ENCODE results near the gene CTIF. TPM values are rescaled to one million over a fixed set of nuclear protein-coding genes. Genes with fewer than 3 reads are reported as not detected.

CTIF gene
- total RNA-seq, 1 donor from 2014 or later: 26.4 TPM

DNA sequence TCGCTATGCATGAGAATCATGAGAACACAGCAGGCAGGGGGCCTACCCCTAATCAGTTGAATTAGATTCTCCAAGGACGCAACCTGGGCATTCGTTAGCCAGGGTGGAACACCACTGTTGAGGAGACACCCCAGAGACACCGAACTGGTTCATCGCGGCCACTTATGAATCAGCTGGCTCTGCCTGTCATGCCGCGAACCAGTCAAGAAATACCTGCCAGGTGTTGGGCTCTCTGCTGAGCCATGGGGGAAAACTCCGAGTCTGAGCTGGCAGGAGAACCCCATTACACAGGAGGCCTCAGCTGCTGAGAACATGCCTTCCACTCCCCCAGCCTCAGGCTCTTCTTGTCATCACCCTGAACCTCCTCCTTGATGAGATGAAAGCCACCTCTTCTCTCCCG, 227.7 kb downstream of the CTIF start:
- no peaks in the 10 kb centered on the region for H3K27me3 Mint-ChIP-seq
- TF ChIP-seq, protein P1, sequence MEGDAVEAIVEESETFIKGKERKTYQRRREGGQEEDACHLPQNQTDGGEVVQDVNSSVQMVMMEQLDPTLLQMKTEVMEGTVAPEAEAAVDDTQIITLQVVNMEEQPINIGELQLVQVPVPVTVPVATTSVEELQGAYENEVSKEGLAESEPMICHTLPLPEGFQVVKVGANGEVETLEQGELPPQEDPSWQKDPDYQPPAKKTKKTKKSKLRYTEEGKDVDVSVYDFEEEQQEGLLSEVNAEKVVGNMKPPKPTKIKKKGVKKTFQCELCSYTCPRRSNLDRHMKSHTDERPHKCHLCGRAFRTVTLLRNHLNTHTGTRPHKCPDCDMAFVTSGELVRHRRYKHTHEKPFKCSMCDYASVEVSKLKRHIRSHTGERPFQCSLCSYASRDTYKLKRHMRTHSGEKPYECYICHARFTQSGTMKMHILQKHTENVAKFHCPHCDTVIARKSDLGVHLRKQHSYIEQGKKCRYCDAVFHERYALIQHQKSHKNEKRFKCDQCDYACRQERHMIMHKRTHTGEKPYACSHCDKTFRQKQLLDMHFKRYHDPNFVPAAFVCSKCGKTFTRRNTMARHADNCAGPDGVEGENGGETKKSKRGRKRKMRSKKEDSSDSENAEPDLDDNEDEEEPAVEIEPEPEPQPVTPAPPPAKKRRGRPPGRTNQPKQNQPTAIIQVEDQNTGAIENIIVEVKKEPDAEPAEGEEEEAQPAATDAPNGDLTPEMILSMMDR (IDR thresholded peaks at IDR 0.05; ENCODE audit: unreplicated experiment): no peak
- H3K36me3 Mint-ChIP-seq (ENCODE audit: insufficient read depth): peaks cover 4% of the 10 kb centered on the region
- no peak for DNase-seq (ENCODE audit: low spot score, unreplicated experiment)
- no peaks in the 10 kb centered on the region for H3K9me3 Mint-ChIP-seq (ENCODE audit: low read depth)
- H3K27ac Mint-ChIP-seq: peak overlapping the region; percentile 69
- H3K4me3 Mint-ChIP-seq (ENCODE audit: low read depth): no peak overlapping the region
- peaks cover 1% of the 10 kb centered on the region for H3K4me1 Mint-ChIP-seq (ENCODE audit: low read depth)

DNA sequence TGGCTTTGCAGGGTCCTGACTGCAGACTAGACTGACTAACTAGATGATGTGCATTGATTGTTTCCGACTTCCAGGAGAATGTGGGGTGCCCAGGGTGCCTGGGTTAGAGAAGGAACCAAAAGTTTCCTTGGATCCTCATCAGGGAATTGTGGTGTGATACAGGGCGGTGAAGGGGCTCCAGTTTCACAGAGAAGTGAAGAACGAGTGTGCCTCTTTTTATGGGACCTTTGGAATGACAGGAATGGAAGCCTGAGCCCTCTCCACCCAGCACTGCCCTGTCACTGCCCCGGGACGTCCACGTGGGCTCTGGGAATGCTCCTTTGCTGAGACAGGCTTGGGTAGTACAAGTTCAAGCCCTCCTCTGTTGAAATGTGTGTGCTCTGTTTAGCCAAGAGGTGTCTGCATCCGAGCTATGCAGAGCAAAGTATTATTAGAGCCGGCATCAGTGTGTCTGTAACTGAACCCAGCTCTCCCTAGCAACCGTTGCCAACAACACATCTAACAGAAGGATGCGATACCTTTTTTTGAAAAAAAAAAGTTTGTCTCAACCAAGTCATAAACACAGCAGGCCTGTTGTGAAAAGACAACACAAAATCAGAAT, 228.4 kb downstream of the CTIF start:
- Mint-ChIP-seq H3K9me3 (ENCODE audit: low read depth) (no peaks in the 10 kb centered on the region), H3K27ac (no peak overlapping the region), H3K27me3 (no peaks in the 10 kb centered on the region), H3K4me3 (ENCODE audit: low read depth) (no peak overlapping the region), H3K36me3 (ENCODE audit: insufficient read depth) (peaks cover 2% of the 10 kb centered on the region), H3K4me1 (ENCODE audit: low read depth) (peaks cover 1% of the 10 kb centered on the region)
- DNase-seq (ENCODE audit: low spot score, unreplicated experiment): no peak
- TF ChIP-seq, protein P1 (IDR thresholded peaks at IDR 0.05; ENCODE audit: unreplicated experiment): no peak

DNA sequence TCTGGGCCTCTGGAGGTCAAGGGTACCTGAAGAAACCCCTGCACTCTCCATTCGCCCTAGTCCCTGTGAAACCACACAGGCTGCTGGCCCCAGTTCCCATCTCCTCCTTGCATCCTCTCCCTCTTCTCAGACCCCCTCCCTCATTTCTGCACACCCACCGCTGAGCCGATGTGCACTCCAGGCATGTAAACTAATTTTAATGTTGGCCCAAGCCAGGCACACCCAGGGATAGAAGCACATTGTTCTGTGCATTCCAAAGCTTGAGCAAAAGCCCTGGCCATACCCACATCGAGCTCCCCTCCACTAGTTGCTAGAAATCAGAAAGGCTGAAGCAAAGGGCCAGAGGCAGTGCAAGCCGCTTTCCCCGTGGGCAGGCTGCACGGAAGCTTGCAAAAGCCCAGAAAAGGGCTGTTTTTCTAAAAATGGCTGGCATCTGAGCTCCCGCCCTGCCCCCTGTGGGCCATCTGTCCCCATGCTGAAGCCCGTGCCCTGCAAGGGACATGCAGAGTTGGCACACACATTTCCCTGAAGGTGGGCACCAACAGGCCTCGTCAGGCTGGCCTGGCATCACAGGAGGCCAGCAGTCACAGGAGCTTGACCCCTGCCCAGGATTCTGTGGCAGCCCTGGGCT, 230.3 kb downstream of the CTIF start:
- no peak for DNase-seq (ENCODE audit: low spot score, unreplicated experiment)
- Mint-ChIP-seq H3K27me3 (no peaks in the 10 kb centered on the region), H3K27ac (no peak overlapping the region), H3K4me1 (ENCODE audit: low read depth) (peaks cover 1% of the 10 kb centered on the region), H3K9me3 (ENCODE audit: low read depth) (peaks cover 3% of the 10 kb centered on the region), H3K36me3 (ENCODE audit: insufficient read depth) (peaks cover 3% of the 10 kb centered on the region), H3K4me3 (ENCODE audit: low read depth) (no peak overlapping the region)
- TF ChIP-seq, protein P1 (IDR thresholded peaks at IDR 0.05; ENCODE audit: unreplicated experiment): no peak

DNA sequence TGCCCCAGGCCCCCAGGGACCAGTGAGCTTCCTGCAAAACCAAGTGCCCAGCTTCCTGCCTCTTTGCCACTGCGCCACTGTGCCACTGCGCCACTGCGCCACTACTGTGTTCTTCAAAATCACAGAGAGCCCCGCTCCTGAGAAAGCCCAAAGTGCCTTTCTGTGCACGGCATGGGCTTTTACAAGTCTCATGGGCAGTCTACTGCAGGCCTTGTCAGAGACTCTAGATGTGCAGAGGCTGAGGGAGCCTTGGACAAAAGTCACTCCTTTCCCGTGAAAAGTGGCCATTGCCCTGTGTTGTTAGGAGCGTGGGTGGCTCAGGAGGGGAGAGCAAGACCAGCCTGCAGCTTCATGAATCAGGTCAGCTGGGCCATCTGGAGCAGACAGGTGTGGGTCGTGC, 231.4 kb downstream of the CTIF start:
- no peak for DNase-seq (ENCODE audit: low spot score, unreplicated experiment)
- Mint-ChIP-seq H3K4me3 (ENCODE audit: low read depth) (no peak overlapping the region), H3K36me3 (ENCODE audit: insufficient read depth) (peaks cover 3% of the 10 kb centered on the region), H3K9me3 (ENCODE audit: low read depth) (peaks cover 3% of the 10 kb centered on the region), H3K27me3 (no peaks in the 10 kb centered on the region), H3K27ac (no peak overlapping the region), H3K4me1 (ENCODE audit: low read depth) (peaks cover 1% of the 10 kb centered on the region)
- TF ChIP-seq, protein P1 (IDR thresholded peaks at IDR 0.05; ENCODE audit: unreplicated experiment): no peak

DNA sequence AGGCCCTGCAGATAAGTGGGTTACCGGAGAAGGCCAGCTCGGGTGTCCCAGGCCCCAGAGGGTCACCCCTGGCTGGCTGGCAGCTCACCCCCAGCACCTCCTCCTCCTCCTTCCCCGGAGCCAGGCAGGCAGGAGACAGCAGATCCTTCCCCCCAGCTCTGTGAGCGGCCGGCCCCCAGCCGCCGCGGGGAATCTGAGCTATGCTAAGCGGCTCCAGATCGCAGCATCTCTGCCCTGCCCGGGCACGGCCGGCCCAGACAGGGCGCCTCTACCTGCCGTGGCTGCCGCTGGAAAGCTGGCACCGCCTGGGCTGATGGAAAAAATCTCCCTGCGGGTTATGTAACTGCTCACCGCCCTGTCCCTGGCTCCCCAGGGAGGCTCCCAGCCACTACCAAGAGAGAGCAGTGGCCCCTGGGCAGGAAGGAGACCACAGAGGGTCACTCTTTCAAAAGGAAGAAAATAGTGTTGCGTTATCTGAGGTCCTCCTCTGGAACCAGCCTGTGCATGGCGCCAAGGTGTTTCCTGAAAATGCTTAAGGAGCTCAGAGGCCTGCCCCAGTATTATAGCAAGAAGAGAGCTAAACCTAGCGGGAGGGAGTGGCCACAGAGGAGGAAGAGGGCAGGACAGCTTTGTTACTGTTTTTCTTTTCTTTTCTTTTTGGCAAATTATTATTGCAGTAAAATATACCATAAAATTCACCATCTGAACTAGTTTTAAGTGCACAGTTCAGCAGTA, 233.0 kb downstream of the CTIF start:
- peaks cover 3% of the 10 kb centered on the region for H3K9me3 Mint-ChIP-seq (ENCODE audit: low read depth)
- H3K27ac Mint-ChIP-seq: no peak overlapping the region
- TF ChIP-seq, protein P1 (IDR thresholded peaks at IDR 0.05; ENCODE audit: unreplicated experiment): no peak
- H3K4me1 Mint-ChIP-seq (ENCODE audit: low read depth): peaks cover 1% of the 10 kb centered on the region
- no peaks in the 10 kb centered on the region for H3K27me3 Mint-ChIP-seq
- no peak overlapping the region for H3K4me3 Mint-ChIP-seq (ENCODE audit: low read depth)
- H3K36me3 Mint-ChIP-seq (ENCODE audit: insufficient read depth): peaks cover 3% of the 10 kb centered on the region
- DNase-seq (ENCODE audit: low spot score, unreplicated experiment): no peak
